GM06990 (cell line): ENCODE results near the gene ZBTB7B.

Source experiments
- DNase-seq: peaks from one replicate; pipeline ENCODE4 v3.0.0-alpha.2; 2011; ENCODE audit not compliant: insufficient read length; ENCODE audit errors: extremely low read depth
- H3K27me3 ChIP-seq: replicated peaks from 2 replicates; pipeline ENCODE4 v1.6.0; 2011; ENCODE audit warnings: low read length; ENCODE audit not compliant: control insufficient read depth, insufficient read depth
- H3K36me3 ChIP-seq: 2 replicates; pipeline ENCODE4 v1.5.1; 2011; ENCODE audit warnings: low read length; ENCODE audit not compliant: control insufficient read depth, insufficient read depth
- H3K4me3 ChIP-seq: replicated peaks from 2 replicates; pipeline ENCODE4 v1.5.1; 2011; ENCODE audit warnings: low read depth, mild to moderate bottlenecking, control low read depth, low read length
- TF ChIP-seq, protein P1 (sequence below): IDR thresholded peaks from 2 replicates; pipeline ENCODE4 v1.5.1; 2011; ENCODE audit warnings: low read length, control low read depth, mild to moderate bottlenecking, inconsistent platforms; ENCODE audit not compliant: insufficient read depth, poor library complexity, severe bottlenecking

The ZBTB7B gene

DNA sequence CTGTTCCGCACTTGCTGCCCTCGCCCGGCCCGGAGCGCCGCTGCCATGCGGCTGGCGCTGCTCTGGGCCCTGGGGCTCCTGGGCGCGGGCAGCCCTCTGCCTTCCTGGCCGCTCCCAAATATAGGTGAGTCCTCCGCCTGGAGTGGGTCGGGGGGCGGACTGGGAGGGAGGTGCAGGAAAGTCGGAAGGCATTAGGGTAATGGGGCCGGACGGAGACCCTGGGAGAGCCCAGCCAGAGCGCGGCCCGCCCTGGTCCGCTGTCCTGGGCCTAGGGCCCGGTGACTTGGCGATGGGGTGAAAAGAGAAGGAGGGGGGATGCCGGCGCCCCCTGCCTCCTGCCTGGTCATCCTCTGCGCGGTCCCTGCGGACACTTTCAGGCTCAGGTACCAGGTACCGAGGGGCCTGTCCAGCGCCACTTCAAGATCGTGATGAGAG, 48.8 kb downstream of the ZBTB7B start:
- Histone ChIP-seq H3K36me3 (no peaks in the 10 kb centered on the region), H3K4me3 (peak overlapping the region; percentile 61), H3K27me3 (no peaks in the 10 kb centered on the region)
- TF ChIP-seq, protein P1, sequence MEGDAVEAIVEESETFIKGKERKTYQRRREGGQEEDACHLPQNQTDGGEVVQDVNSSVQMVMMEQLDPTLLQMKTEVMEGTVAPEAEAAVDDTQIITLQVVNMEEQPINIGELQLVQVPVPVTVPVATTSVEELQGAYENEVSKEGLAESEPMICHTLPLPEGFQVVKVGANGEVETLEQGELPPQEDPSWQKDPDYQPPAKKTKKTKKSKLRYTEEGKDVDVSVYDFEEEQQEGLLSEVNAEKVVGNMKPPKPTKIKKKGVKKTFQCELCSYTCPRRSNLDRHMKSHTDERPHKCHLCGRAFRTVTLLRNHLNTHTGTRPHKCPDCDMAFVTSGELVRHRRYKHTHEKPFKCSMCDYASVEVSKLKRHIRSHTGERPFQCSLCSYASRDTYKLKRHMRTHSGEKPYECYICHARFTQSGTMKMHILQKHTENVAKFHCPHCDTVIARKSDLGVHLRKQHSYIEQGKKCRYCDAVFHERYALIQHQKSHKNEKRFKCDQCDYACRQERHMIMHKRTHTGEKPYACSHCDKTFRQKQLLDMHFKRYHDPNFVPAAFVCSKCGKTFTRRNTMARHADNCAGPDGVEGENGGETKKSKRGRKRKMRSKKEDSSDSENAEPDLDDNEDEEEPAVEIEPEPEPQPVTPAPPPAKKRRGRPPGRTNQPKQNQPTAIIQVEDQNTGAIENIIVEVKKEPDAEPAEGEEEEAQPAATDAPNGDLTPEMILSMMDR, result peak; percentile 12
- DNase-seq, result no peak

DNA sequence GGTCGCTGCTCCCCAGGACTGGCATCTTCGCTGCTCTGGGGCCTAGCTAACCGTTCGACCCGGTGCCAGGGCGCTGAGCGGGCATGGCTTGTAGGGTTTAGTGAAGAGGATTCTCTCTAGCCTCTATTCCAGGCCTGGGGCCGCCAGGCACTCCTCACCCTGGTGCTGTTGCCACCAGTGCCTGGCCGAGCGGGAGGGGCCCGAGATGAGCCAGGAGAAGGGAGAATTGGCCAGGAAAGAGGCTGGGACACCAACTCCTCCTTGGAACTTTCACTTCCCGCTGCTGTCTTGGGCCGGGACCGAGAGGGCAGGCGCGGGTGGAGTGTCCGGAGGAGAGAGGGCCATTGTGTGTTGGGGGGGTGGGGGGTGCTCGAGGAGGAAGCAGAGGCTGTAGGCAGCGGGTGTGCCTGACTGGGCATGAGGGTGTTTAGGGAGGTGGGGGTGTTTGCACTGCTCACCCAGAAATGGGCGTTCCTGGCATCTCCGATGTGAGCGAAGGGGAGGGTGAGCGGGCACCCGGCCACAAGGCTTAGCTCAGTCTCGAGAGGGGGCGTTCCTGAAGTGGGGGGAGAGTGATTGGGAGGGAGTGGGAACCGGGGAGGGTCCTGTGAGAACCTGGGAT, 49.3 kb downstream of the ZBTB7B start:
- Histone ChIP-seq H3K27me3 (no peaks in the 10 kb centered on the region), H3K36me3 (no peaks in the 10 kb centered on the region), H3K4me3 (peak overlapping the region; percentile 61)
- peak; percentile 31 for DNase-seq
- TF ChIP-seq, protein P1, result no peak

DNA sequence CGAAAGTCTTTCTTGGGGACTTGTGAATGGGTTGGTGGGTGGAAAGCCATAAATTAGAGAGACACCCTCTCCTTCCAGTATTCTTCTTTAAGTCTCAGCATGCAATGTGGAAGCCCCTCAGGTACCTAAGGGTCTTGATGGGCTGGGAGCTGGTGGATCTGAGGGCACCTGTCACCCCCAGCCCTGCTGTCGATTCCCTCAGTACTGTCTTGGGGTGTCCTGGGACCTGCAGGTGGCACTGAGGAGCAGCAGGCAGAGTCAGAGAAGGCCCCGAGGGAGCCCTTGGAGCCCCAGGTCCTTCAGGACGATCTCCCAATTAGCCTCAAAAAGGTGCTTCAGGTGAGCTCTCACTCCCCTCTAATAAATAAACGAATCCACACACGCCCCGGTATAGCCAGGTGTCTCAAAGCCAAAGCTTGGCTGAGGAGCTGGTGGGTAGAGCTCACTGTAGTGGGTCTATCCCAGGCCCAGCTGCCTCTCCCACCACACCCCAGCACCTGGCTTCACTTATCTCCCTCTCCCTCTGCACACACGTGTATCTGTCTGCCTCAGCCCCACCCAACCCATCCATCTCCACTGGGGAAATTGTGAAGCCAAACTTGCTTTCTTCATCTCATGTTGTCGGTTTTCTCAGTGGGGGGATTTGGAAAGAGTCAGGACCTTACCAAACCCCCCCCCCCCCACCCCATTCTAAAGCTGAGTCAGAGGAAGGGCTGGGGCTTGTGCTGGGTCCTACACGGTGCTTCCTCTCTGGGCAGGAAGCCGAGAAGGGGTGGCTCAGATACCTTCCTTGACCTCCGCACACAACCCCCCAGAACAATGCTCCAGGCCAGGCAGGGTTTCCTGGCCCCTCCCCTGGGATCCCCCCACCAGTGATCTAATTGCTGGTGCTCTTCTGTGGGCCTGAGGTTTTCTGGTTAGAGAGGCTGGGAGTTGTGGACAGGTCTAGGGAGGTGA, 50.1 kb downstream of the ZBTB7B start:
- H3K36me3 ChIP-seq, result no peaks in the 10 kb centered on the region
- no peak for DNase-seq

DNA sequence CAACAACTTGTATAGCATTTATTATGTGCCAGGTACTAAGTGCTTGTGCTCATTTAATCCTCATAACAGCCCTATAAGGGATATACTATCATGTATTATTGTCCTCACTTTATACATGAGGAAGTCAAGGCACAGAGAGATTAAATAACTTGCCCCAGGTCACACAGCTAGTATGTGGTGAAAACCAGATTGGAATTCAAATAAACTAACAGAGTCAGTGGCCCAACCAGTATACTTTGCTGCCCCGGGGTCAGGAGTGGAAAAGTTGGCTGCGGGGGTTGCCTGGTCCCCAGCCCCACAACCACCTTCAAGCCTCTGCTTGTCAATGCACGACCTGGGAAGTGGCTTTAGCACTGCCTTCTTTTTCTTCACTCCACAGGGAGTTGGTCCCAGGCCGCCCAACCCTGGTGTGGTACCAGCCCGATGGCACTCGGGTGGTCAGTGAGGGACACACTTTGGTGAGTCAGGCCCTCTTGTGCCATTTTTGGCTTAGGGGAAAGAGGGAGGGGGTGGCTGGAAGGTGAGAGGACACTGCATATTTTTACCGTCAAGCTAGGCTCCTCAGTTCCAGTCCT, 51.0 kb downstream of the ZBTB7B start:
- DNase-seq, result no peak
- Histone ChIP-seq H3K36me3 (no peaks in the 10 kb centered on the region), H3K27me3 (no peaks in the 10 kb centered on the region), H3K4me3 (no peak overlapping the region)
- TF ChIP-seq, protein P1, result no peak

More for the DNA sequence above, 50.1 kb downstream of the ZBTB7B start:
- Histone ChIP-seq H3K4me3 (peak overlapping the region; percentile 61), H3K27me3 (no peaks in the 10 kb centered on the region)
- TF ChIP-seq, protein P1, result peak; percentile 49

DNA sequence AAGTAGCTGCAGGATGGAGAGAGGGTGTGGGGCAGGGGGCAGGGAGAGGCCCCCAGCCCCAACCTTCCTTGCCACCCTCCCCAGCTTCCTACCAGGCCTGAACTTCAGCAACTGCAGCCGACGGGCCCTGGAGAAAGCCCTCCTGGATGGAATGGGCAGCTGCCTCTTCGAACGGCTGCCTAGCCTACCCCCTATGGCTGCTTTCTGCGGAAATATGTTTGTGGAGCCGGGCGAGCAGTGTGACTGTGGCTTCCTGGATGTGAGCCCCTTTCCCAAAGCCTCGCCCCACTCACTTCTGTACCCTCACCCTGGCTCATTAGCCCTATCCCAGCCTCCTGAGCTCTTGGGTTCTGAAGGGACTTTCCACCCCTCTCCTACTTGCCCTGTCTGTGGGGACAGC, 54.5 kb downstream of the ZBTB7B start:
- no peaks in the 10 kb centered on the region for H3K36me3 ChIP-seq
- H3K4me3 ChIP-seq, result no peak overlapping the region
- TF ChIP-seq, protein P1, result no peak
- DNase-seq, result no peak
- no peaks in the 10 kb centered on the region for H3K27me3 ChIP-seq
